Mesendoderm (in vitro differentiated cells): ENCODE measurements around the gene ASTN2.

Source experiments
- DNase-seq: peaks from one replicate; pipeline ENCODE4 v3.0.0; 2013
- H2AK5ac ChIP-seq: 2 replicates; pipeline ENCODE4 v1.6.1; 2013; ENCODE audit warnings: low read length, inconsistent platforms
- H2BK120ac ChIP-seq: 2 replicates; pipeline ENCODE4 v1.6.1; 2013; ENCODE audit warnings: low read depth, mild to moderate bottlenecking, low read length, moderate library complexity, mixed read lengths
- H2BK15ac ChIP-seq: replicated peaks from 2 replicates; pipeline ENCODE4 v1.6.1; 2013; ENCODE audit warnings: low read depth, mild to moderate bottlenecking, moderate library complexity
- H2BK5ac ChIP-seq: 2 replicates; pipeline ENCODE4 v1.6.1; 2013; ENCODE audit warnings: low read length, inconsistent platforms
- H3K18ac ChIP-seq: 2 replicates; pipeline ENCODE4 v1.6.1; 2013; ENCODE audit warnings: mild to moderate bottlenecking, low read length, mixed read lengths
- H3K23ac ChIP-seq: one replicate; pipeline ENCODE4 v1.6.1; 2013; ENCODE audit warnings: low read length
- H3K27ac ChIP-seq: 2 replicates; pipeline ENCODE4 v1.5.1; 2013; ENCODE audit warnings: low read depth, mild to moderate bottlenecking, inconsistent platforms, low read length, moderate library complexity
- H3K27me3 ChIP-seq: 2 replicates; pipeline ENCODE4 v1.6.1; 2013; ENCODE audit warnings: low read length, control low read depth, mild to moderate bottlenecking, inconsistent platforms; ENCODE audit not compliant: insufficient read depth, poor library complexity
- H3K36me3 ChIP-seq: 2 replicates; pipeline ENCODE4 v1.6.1; 2013; ENCODE audit warnings: low read length, inconsistent platforms; ENCODE audit not compliant: control insufficient read depth, insufficient read depth
- H3K4ac ChIP-seq: one replicate; pipeline ENCODE4 v1.6.1; 2013; ENCODE audit warnings: low read depth, mild to moderate bottlenecking, low read length, moderate library complexity
- H3K4me1 ChIP-seq: 2 replicates; pipeline ENCODE4 v1.6.1; 2013; ENCODE audit warnings: low read depth, low read length, inconsistent platforms; ENCODE audit not compliant: control insufficient read depth
- H3K4me2 ChIP-seq: 2 replicates; pipeline ENCODE4 v1.6.1; 2013; ENCODE audit warnings: low read length
- H3K4me3 ChIP-seq: 2 replicates; pipeline ENCODE4 v1.5.1; 2013; ENCODE audit warnings: mild to moderate bottlenecking, low read length
- H3K56ac ChIP-seq: one replicate; pipeline ENCODE4 v1.6.1; 2013; ENCODE audit warnings: low read length
- H3K79me1 ChIP-seq: 2 replicates; pipeline ENCODE4 v1.6.1; 2013; ENCODE audit warnings: low read length, inconsistent platforms
- H3K79me2 ChIP-seq: 2 replicates; pipeline ENCODE4 v1.6.1; 2013; ENCODE audit warnings: mild to moderate bottlenecking, low read length; ENCODE audit not compliant: control insufficient read depth, insufficient read depth
- H3K9ac ChIP-seq: 2 replicates; pipeline ENCODE4 v1.6.1; 2013; ENCODE audit warnings: low read length, inconsistent platforms
- H4K5ac ChIP-seq: one replicate; pipeline ENCODE4 v1.6.1; 2013; ENCODE audit warnings: low read length
- H4K8ac ChIP-seq: one replicate; pipeline ENCODE4 v1.6.1; 2013; ENCODE audit warnings: low read depth, mild to moderate bottlenecking, control low read depth, low read length, moderate library complexity
- WGBS: extraction: QIAGEN DNeasy Blood & Tissue Kit; methylation state at CpG from one replicate; pipeline ENCODE4 v1.1.7; 2013; ENCODE audit warnings: low lambda C conversion rate, missing lambda C conversion rate; ENCODE audit not compliant: insufficient coverage; ENCODE audit errors: extremely low coverage; 5-methylcytosine and 5-hydroxymethylcytosine counted together

The ASTN2 gene

DNA sequence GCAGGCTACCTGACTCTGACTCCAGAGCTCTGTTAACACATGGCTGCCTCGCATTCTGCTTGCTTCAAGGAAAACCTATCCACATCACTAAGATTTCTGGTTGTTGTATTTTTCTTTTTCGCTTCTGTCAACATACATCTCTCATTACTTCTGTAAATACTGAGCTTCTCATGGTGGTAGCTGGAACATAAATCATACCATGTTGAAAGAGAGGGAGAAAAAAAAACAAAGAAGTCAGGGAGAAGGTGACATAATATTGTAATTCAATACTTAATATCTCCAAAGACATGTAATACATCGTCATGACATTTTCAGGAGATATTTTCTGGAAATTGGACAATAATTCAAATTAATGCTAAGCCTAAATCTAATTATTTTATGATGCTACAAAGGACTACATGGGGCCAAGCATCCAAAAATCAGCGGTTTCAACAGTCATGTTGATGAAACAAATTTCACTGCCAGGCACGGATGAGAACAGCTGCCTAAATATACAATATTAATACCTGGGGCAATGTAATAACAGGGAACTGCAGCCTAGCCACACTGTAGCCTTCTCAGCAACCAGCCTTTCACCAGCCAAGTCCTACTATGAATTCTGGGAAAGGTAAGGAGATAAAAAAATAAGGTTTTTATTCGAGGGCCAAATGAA is 395.8 kb downstream of the ASTN2 start:
- Histone ChIP-seq H3K27ac (no peak overlapping the region), H3K23ac (no peak overlapping the region), H3K79me2 (no peaks in the 10 kb centered on the region), H3K56ac (no peak overlapping the region), H3K4me1 (no peaks in the 10 kb centered on the region), H3K4ac (no peak overlapping the region), H4K5ac (no peak overlapping the region), H3K4me2 (no peak overlapping the region), H3K79me1 (no peaks in the 10 kb centered on the region), H3K18ac (no peak overlapping the region), H3K27me3 (no peaks in the 10 kb centered on the region), H3K4me3 (no peak overlapping the region), H2BK120ac (no peak overlapping the region), H2BK15ac (no peak overlapping the region), H2BK5ac (no peak overlapping the region), H2AK5ac (no peak overlapping the region), H3K36me3 (no peaks in the 10 kb centered on the region), H3K9ac (no peak overlapping the region), H4K8ac (no peak overlapping the region)
- no peak for DNase-seq
- WGBS = no CpG with 5 or more reads among the region's 6 CpGs

DNA sequence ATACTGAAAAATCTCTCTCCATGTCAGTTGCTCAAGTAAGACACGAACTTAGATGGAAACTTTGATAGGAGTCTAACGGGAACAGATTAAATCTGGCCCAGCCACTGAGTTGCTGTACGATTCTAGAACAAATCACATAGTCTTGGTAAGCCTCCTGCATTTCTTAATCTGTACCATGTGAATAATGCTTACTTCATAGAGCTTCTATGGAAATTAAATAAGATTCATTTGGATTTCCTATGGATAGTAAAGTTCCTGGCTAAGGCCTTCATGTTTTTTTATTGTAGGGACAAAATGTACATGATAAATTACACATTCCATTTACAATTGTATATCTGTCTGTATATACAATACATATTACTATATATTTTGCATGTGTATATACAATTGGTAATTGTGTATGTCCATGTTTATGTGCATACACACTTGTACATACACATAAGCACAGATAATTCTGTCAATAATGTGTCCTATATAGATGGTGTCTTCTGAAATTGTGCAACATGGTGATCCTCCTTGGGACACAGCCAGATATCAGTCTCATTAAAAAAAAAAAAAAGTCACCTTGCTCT is 397.4 kb downstream of the ASTN2 start:
- Histone ChIP-seq H3K4ac (no peak overlapping the region), H3K4me1 (no peaks in the 10 kb centered on the region)
- WGBS = no CpG with 5 or more reads among the region's 3 CpGs

DNA sequence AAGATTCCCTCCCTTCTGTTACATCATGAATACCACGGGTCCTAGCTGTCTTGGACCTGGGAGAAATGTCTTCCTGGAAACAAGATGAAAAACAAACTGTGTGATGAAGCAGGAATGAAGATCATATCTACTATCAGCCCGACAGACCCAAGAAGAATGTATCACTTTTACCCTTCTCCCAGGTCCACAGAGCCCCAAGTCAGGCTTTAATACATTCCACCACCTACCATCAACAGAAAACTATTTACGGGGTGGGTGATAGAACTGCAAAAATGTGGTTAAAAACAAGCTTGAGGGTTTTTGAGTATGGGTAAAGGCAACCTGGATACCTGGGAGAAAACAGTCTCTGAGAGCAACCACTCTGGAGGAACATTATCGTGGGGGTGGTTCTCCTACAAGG is 400.8 kb downstream of the ASTN2 start:
- H3K23ac ChIP-seq = no peak overlapping the region
- no peak overlapping the region for H2BK5ac ChIP-seq
- H3K18ac ChIP-seq = no peak overlapping the region
- no peaks in the 10 kb centered on the region for H3K79me1 ChIP-seq
- WGBS = no CpG with 5 or more reads among the region's 4 CpGs
- H2BK15ac ChIP-seq = no peak overlapping the region
- H3K4me1 ChIP-seq = no peaks in the 10 kb centered on the region
- H3K4me3 ChIP-seq = no peak overlapping the region
- no peak overlapping the region for H3K4me2 ChIP-seq
- no peaks in the 10 kb centered on the region for H3K36me3 ChIP-seq
- no peak overlapping the region for H4K5ac ChIP-seq
- no peaks in the 10 kb centered on the region for H3K27me3 ChIP-seq
- no peak overlapping the region for H4K8ac ChIP-seq
- H3K56ac ChIP-seq = no peak overlapping the region
- H3K9ac ChIP-seq = no peak overlapping the region
- DNase-seq = peak; percentile 58
- no peaks in the 10 kb centered on the region for H3K79me2 ChIP-seq
- no peak overlapping the region for H3K4ac ChIP-seq
- H2AK5ac ChIP-seq = no peak overlapping the region
- no peak overlapping the region for H2BK120ac ChIP-seq
- H3K27ac ChIP-seq = no peak overlapping the region

More for the DNA sequence above, 397.4 kb downstream of the ASTN2 start:
- Histone ChIP-seq H3K27me3 (no peaks in the 10 kb centered on the region), H2BK120ac (no peak overlapping the region), H3K79me1 (no peaks in the 10 kb centered on the region), H3K56ac (no peak overlapping the region), H3K23ac (no peak overlapping the region), H2AK5ac (no peak overlapping the region), H4K8ac (no peak overlapping the region), H3K4me3 (no peak overlapping the region), H3K4me2 (no peak overlapping the region), H3K79me2 (no peaks in the 10 kb centered on the region), H2BK15ac (no peak overlapping the region), H2BK5ac (no peak overlapping the region), H3K9ac (no peak overlapping the region), H3K36me3 (no peaks in the 10 kb centered on the region), H3K27ac (no peak overlapping the region), H4K5ac (no peak overlapping the region), H3K18ac (no peak overlapping the region)
- no peak for DNase-seq

DNA sequence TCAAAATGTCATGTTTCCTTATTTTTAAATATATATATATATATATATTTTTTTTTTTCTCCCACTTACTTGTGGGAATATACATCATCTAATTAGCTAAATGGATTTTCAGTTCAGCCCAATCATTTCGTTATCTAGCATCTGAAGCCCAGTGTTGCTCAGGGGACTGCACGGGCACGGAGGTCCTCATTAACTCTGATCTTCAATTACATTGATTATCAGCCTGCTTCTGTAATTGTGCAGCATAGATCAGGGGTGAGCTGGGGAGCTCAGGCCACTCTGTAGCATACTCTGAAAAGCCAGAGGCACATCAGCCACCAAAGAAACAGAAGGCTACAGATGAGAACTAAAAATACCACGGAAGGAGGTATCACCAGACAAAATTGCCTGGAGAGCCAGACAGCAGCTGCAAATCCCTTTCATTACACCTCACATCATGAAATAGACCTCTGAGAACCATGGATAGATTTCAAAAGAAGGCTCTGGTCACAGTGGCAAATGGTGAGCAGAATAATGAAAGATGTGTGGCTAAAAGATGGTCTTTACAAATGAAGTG is 401.3 kb downstream of the ASTN2 start:
- H3K4me2 ChIP-seq = no peak overlapping the region
- no peak overlapping the region for H4K8ac ChIP-seq
- H3K9ac ChIP-seq = no peak overlapping the region
- H3K4me3 ChIP-seq = no peak overlapping the region
- no peak overlapping the region for H3K56ac ChIP-seq
- H3K79me2 ChIP-seq = no peaks in the 10 kb centered on the region
- no peak overlapping the region for H3K23ac ChIP-seq
- H3K27me3 ChIP-seq = no peaks in the 10 kb centered on the region
- H3K79me1 ChIP-seq = no peaks in the 10 kb centered on the region
- H3K4ac ChIP-seq = no peak overlapping the region
- H3K36me3 ChIP-seq = no peaks in the 10 kb centered on the region
- no CpG with 5 or more reads among the region's 4 CpGs for WGBS
- H2AK5ac ChIP-seq = no peak overlapping the region
- no peak overlapping the region for H2BK120ac ChIP-seq
- no peak overlapping the region for H4K5ac ChIP-seq
- DNase-seq = no peak
- no peak overlapping the region for H3K27ac ChIP-seq
- H2BK15ac ChIP-seq = no peak overlapping the region
- no peaks in the 10 kb centered on the region for H3K4me1 ChIP-seq
- H3K18ac ChIP-seq = no peak overlapping the region
- H2BK5ac ChIP-seq = no peak overlapping the region

DNA sequence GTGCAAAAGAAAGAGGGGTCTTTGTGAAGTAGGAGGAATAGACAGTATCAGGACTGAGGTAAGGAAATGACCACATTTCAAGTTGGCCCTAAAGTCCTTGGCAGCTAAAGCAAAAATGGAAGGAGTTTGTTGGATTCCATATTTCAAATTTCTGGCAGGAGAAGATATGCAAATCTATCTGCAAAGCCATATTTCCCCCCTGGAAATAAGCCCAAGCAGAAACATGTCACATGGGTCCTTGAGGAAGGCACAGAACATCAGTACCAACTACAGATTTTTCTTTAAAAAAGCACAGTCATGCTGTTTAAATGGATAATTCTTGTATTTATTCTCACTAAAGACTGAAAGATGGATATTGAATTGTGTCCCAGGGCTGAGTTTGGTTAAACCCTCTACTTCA is 404.8 kb downstream of the ASTN2 start:
- Histone ChIP-seq H3K4me1 (no peaks in the 10 kb centered on the region), H3K23ac (no peak overlapping the region), H4K8ac (no peak overlapping the region), H3K79me2 (no peaks in the 10 kb centered on the region), H3K18ac (no peak overlapping the region), H3K9ac (no peak overlapping the region), H3K56ac (no peak overlapping the region), H3K27ac (no peak overlapping the region), H2BK15ac (no peak overlapping the region), H3K27me3 (no peaks in the 10 kb centered on the region), H2BK120ac (no peak overlapping the region), H3K4ac (no peak overlapping the region), H3K4me3 (no peak overlapping the region), H3K36me3 (no peaks in the 10 kb centered on the region), H2AK5ac (no peak overlapping the region), H2BK5ac (no peak overlapping the region), H3K79me1 (no peaks in the 10 kb centered on the region), H4K5ac (no peak overlapping the region), H3K4me2 (no peak overlapping the region)
- DNase-seq = no peak

DNA sequence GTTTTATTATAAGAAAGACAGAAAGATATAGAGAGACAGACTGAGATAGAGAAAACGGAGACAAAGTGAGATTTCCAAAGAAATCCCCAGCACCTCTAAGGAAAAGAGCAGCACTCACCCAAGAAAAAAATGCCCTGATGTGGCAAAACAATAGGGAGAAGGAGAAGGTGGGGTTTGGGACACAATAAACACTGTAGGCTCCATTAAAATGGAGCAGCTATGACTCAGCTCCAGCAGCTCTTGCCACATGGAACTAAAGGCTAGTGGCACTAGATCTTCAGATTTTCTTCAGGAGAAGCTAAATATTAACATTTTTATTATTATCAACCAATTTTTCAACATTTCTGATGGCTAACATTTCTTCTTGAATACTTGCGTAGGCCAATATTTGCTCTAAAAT is 406.0 kb downstream of the ASTN2 start:
- Histone ChIP-seq H3K4ac (no peak overlapping the region), H3K56ac (no peak overlapping the region), H2BK5ac (no peak overlapping the region), H4K8ac (no peak overlapping the region), H3K4me2 (no peak overlapping the region), H3K27ac (no peak overlapping the region), H3K79me1 (no peaks in the 10 kb centered on the region), H4K5ac (no peak overlapping the region), H3K79me2 (no peaks in the 10 kb centered on the region), H2BK15ac (no peak overlapping the region), H3K9ac (no peak overlapping the region), H2BK120ac (no peak overlapping the region), H3K27me3 (no peaks in the 10 kb centered on the region), H3K23ac (no peak overlapping the region), H3K4me3 (no peak overlapping the region), H3K4me1 (no peaks in the 10 kb centered on the region), H3K36me3 (no peaks in the 10 kb centered on the region), H3K18ac (no peak overlapping the region), H2AK5ac (no peak overlapping the region)
- DNase-seq = no peak
- WGBS = no CpG with 5 or more reads among the region's 2 CpGs
